ENCODE measurements around the gene CMTM3.
"Not testable (repeated sequence)": the region's sequence is repeated elsewhere in the genome, so short reads cannot be mapped to it uniquely, and the experiment has no call there.

CMTM3 gene

GRCh38 chr16:66585481-66586239, 18.8 kb upstream of the CMTM3 start:
- ATAC-seq (no peak), DNase-seq (no peak)

- DNase-seq (no peak), ATAC-seq (no peak)
Measured at GRCh38 chr16:66587881-66588600, 16.5 kb upstream of the CMTM3 start.

- ATAC-seq (peak; percentile 93), DNase-seq (peak; percentile 65)
Measured at GRCh38 chr16:66588981-66589713, 15.4 kb upstream of the CMTM3 start.

- DNase-seq = no peak
Measured at GRCh38 chr16:66590322-66590721, 14.2 kb upstream of the CMTM3 start.

GRCh38 chr16:66591018-66591417, 13.5 kb upstream of the CMTM3 start:
- ATAC-seq (no peak), DNase-seq (no peak)

More at GRCh38 chr16:66590322-66590721, 14.2 kb upstream of the CMTM3 start:
- peak; percentile 36 for ATAC-seq

GRCh38 chr16:66592241-66592640, 12.3 kb upstream of the CMTM3 start:
- no peak for ATAC-seq

GRCh38 chr16:66592814-66593213, 11.7 kb upstream of the CMTM3 start:
- DNase-seq (no peak), ATAC-seq (no peak)

More at GRCh38 chr16:66592241-66592640, 12.3 kb upstream of the CMTM3 start:
- no peak for DNase-seq

- DNase-seq = no peak
- no peak for ATAC-seq
Measured at GRCh38 chr16:66594739-66595138, 9.8 kb upstream of the CMTM3 start.

- DNase-seq, ATAC-seq: not testable (repeated sequence)
Measured at GRCh38 chr16:66596559-66596958, 7.9 kb upstream of the CMTM3 start.

- no peak for DNase-seq
- ATAC-seq = no peak
Measured at GRCh38 chr16:66596986-66597848, 7.3 kb upstream of the CMTM3 start.

GRCh38 chr16:66598111-66598510, 6.4 kb upstream of the CMTM3 start:
- ATAC-seq = peak; percentile 65

GRCh38 chr16:66599726-66600125, 4.8 kb upstream of the CMTM3 start:
- ATAC-seq (no peak), DNase-seq (no peak)

More at GRCh38 chr16:66598111-66598510, 6.4 kb upstream of the CMTM3 start:
- no peak for DNase-seq

GRCh38 chr16:66600477-66600876, 4.0 kb upstream of the CMTM3 start:
- DNase-seq (no peak), ATAC-seq (no peak)

GRCh38 chr16:66601471-66601870, 3.0 kb upstream of the CMTM3 start:
- no peak for DNase-seq
- no peak for ATAC-seq

GRCh38 chr16:66603537-66604375, 748 bp upstream of the CMTM3 start:
- ATAC-seq (peak; percentile 53), DNase-seq (peak; percentile 65)

GRCh38 chr16:66605177-66605978, 874 bp downstream of the CMTM3 start:
- DNase-seq (peak; percentile 49), ATAC-seq (peak; percentile 9)

GRCh38 chr16:66605979-66606751, 1.7 kb downstream of the CMTM3 start:
- no peak for ATAC-seq

GRCh38 chr16:66608241-66609138, 4.0 kb downstream of the CMTM3 start:
- ATAC-seq (peak; percentile 65), DNase-seq (peak; percentile 93)

More at GRCh38 chr16:66605979-66606751, 1.7 kb downstream of the CMTM3 start:
- DNase-seq = no peak

Measured in stimulated activated naive CD8-positive, alpha-beta T cell treated with anti-CD3 and anti-CD28 coated beads, Interleukin-15, Interleukin-2, amounts not matched to agents 100 U/mL and 50 U/mL, for 24 hours (primary cell).